H9 (cell line): ENCODE results near the gene SYCP2L. TPM values are rescaled to one million over a fixed set of nuclear protein-coding genes. Genes with fewer than 3 reads are reported as not detected.
"Not testable (repeated sequence)": the region's sequence is repeated elsewhere in the genome, so short reads cannot be mapped to it uniquely, and the experiment has no call there.

Experiments
- DNase-seq: peaks from one replicate; pipeline ENCODE4 v3.0.0-alpha.2; 2017
- H2AFZ ChIP-seq: one replicate; pipeline ENCODE4 v1.6.1; 2013; ENCODE audit warnings: mild to moderate bottlenecking, low read length, control low read depth, moderate library complexity
- H2AK5ac ChIP-seq: 2 replicates; pipeline ENCODE4 v1.6.1; 2013; ENCODE audit warnings: low read length, control low read depth, mixed read lengths; ENCODE audit not compliant: insufficient read length
- H2BK120ac ChIP-seq: one replicate; pipeline ENCODE4 v1.6.1; 2013; ENCODE audit warnings: low read depth, mild to moderate bottlenecking, low read length, control low read depth, inconsistent platforms; ENCODE audit not compliant: poor library complexity, severe bottlenecking
- H2BK12ac ChIP-seq: 2 replicates; pipeline ENCODE4 v1.6.1; 2013; ENCODE audit warnings: low read length, control low read depth, mixed read lengths, low read depth; ENCODE audit not compliant: insufficient read length
- H2BK15ac ChIP-seq: 2 replicates; pipeline ENCODE4 v1.6.1; 2013; ENCODE audit warnings: low read depth, low read length, control low read depth
- H2BK20ac ChIP-seq: one replicate; pipeline ENCODE4 v1.6.1; 2013; ENCODE audit warnings: low read depth, mild to moderate bottlenecking, low read length, control low read depth, inconsistent platforms; ENCODE audit not compliant: poor library complexity, severe bottlenecking
- H2BK5ac ChIP-seq: 2 replicates; pipeline ENCODE4 v1.6.1; 2013; ENCODE audit warnings: low read length, control low read depth, mixed read lengths; ENCODE audit not compliant: insufficient read length
- H3K14ac ChIP-seq: 2 replicates; pipeline ENCODE4 v1.6.1; 2013; ENCODE audit warnings: low read length, control low read depth; ENCODE audit not compliant: insufficient read depth
- H3K18ac ChIP-seq: 2 replicates; pipeline ENCODE4 v1.6.1; 2013; ENCODE audit warnings: low read depth, mild to moderate bottlenecking, mixed read lengths, low read length, control low read depth; ENCODE audit not compliant: insufficient read length
- H3K23ac ChIP-seq: 2 replicates; pipeline ENCODE4 v1.6.1; 2013; ENCODE audit warnings: low read length, control low read depth, mixed read lengths, low read depth; ENCODE audit not compliant: insufficient read length
- H3K23me2 ChIP-seq: 2 replicates; pipeline ENCODE4 v1.6.1; 2013; ENCODE audit warnings: low read depth, mild to moderate bottlenecking, mixed read lengths, low read length, control low read depth; ENCODE audit not compliant: insufficient read length, poor library complexity, severe bottlenecking
- H3K27ac ChIP-seq: 2 replicates; pipeline ENCODE4 v1.5.1; 2013; ENCODE audit warnings: low read length, control low read depth, mixed read lengths, low read depth; ENCODE audit not compliant: insufficient read length
- H3K27me3 ChIP-seq: 2 replicates; pipeline ENCODE4 v1.6.1; 2013; ENCODE audit warnings: low read length, control low read depth, inconsistent platforms; ENCODE audit not compliant: insufficient read depth
- H3K4ac ChIP-seq: 2 replicates; pipeline ENCODE4 v1.6.1; 2013; ENCODE audit warnings: low read depth, mild to moderate bottlenecking, control low read depth, inconsistent platforms, low read length, moderate library complexity
- H3K4me1 ChIP-seq: 2 replicates; pipeline ENCODE4 v1.6.1; 2013; ENCODE audit warnings: low read length, control low read depth, inconsistent platforms; ENCODE audit not compliant: insufficient read depth
- H3K4me2 ChIP-seq: 2 replicates; pipeline ENCODE4 v1.6.1; 2013; ENCODE audit warnings: low read length, control low read depth, mixed read lengths; ENCODE audit not compliant: insufficient read length, insufficient read depth
- H3K56ac ChIP-seq: 2 replicates; pipeline ENCODE4 v1.6.1; 2013; ENCODE audit warnings: low read depth, mild to moderate bottlenecking, mixed read lengths, low read length, control low read depth; ENCODE audit not compliant: insufficient read length
- H3K79me1 ChIP-seq: 2 replicates; pipeline ENCODE4 v1.6.1; 2013; ENCODE audit warnings: low read depth, mild to moderate bottlenecking, moderate library complexity, low read length, control low read depth, inconsistent platforms; ENCODE audit not compliant: insufficient read depth, poor library complexity, severe bottlenecking
- H3K79me2 ChIP-seq: 2 replicates; pipeline ENCODE4 v1.6.1; 2013; ENCODE audit warnings: low read length, control low read depth, inconsistent platforms; ENCODE audit not compliant: insufficient read depth
- H3K9ac ChIP-seq: 2 replicates; pipeline ENCODE4 v1.6.1; 2013; ENCODE audit warnings: low read length, control low read depth, mixed read lengths; ENCODE audit not compliant: insufficient read length; ENCODE audit errors: extremely low read depth
- H3K9me3 ChIP-seq: one replicate; pipeline ENCODE4 v1.6.1; 2013; ENCODE audit warnings: low read depth, low read length, inconsistent platforms; ENCODE audit not compliant: control insufficient read depth
- H3T11ph ChIP-seq: one replicate; pipeline ENCODE4 v1.6.1; 2013; ENCODE audit warnings: mild to moderate bottlenecking, low read length, control low read depth, inconsistent platforms
- H4K20me1 ChIP-seq: one replicate; pipeline ENCODE4 v1.6.1; 2013; ENCODE audit not compliant: control insufficient read depth, insufficient read length, insufficient read depth
- H4K5ac ChIP-seq: 2 replicates; pipeline ENCODE4 v1.6.1; 2013; ENCODE audit warnings: low read depth, mild to moderate bottlenecking, mixed read lengths, low read length, control low read depth; ENCODE audit not compliant: insufficient read length
- H4K8ac ChIP-seq: replicated peaks from 2 replicates; pipeline ENCODE4 v1.6.1; 2013; ENCODE audit warnings: low read length, control low read depth, mixed read lengths, low read depth; ENCODE audit not compliant: insufficient read length
- H4K91ac ChIP-seq: 2 replicates; pipeline ENCODE4 v1.6.1; 2013; ENCODE audit warnings: low read depth, mild to moderate bottlenecking, moderate library complexity, mixed read lengths, low read length, control low read depth; ENCODE audit not compliant: insufficient read length
- H3K27ac Mint-ChIP-seq, 3 experiments: 2 replicates in 2 of 3; 3 replicates in 1 of 3; pipeline ENCODE4 v1.8.0; 2020 to 2021; ENCODE audit warnings: mixed read lengths in 3 of 3, mild to moderate bottlenecking in 1 of 3, moderate library complexity in 1 of 3
- H3K27me3 Mint-ChIP-seq: 2 replicates; pipeline ENCODE4 v1.8.0; 2021; ENCODE audit warnings: low read depth, mild to moderate bottlenecking, moderate library complexity, mixed read lengths
- H3K36me3 Mint-ChIP-seq, 3 experiments: 2 replicates in 2 of 3; 3 replicates in 1 of 3; pipeline ENCODE4 v1.8.0; 2020 to 2021; ENCODE audit warnings: low read depth in 3 of 3, mixed read lengths in 3 of 3; ENCODE audit not compliant: insufficient read depth in 1 of 3
- H3K4me1 Mint-ChIP-seq, 2 experiments: 2 replicates each; pipeline ENCODE4 v1.8.0; 2020; ENCODE audit warnings: mixed read lengths in 2 of 2
- H3K4me3 Mint-ChIP-seq, 2 experiments: 2 replicates in 1 of 2; 3 replicates in 1 of 2; pipeline ENCODE4 v1.8.0; 2020 to 2021; ENCODE audit warnings: mild to moderate bottlenecking in 2 of 2, mixed read lengths in 2 of 2, moderate library complexity in 1 of 2
- H3K9me3 Mint-ChIP-seq, 2 experiments: 2 replicates in 1 of 2; 3 replicates in 1 of 2; pipeline ENCODE4 v1.8.0; 2020; ENCODE audit warnings: mild to moderate bottlenecking in 2 of 2, mixed read lengths in 2 of 2, moderate library complexity in 1 of 2
- WGBS: extraction: QIAGEN DNeasy Blood & Tissue Kit; methylation state at CpG from one replicate; pipeline ENCODE4 v1.1.7; 2013; ENCODE audit warnings: missing lambda C conversion rate, low lambda C conversion rate, mixed read lengths; ENCODE audit not compliant: insufficient read length; ENCODE audit errors: extremely low coverage; 5-methylcytosine and 5-hydroxymethylcytosine counted together
- total RNA-seq: library from RNA; stranded (reverse); gene quantifications from 2 replicates; pipeline ENCODE4 v1.2.1, GENCODE V29; 2021
- TF ChIP-seq, protein P1 (sequence below): fragments of 200-600 bp; sonication (generic); conservative IDR thresholded peaks from 3 replicates; pipeline ENCODE4 v1.8.0; 2021; ENCODE audit warnings: antibody characterized with exemption, mild to moderate bottlenecking

The SYCP2L gene
- total RNA-seq, 1 experiment from 2014 or later: 3.5 TPM

DNA sequence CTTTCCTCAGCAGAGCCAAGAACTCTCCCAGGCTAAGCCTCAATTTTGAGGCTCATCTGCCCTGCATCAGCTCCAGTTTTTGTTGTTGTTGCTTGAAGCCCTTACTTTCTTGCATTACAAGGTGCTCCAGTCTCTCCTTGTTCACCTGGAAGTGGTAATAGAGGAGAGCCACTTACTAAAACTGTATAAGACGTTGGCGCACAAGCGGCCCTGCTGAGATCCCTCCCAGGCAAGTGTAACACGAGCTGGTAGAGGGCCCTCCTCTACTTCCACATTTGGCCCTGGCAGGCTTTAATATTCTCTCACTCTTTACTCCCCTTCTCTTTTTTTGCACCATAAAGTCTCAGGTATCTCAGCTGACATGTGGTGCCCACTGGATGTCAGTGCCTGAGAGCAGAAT, 24.5 kb upstream of the SYCP2L start:
- Histone ChIP-seq H2BK120ac (no peak overlapping the region), H3K4me2 (no peak overlapping the region), H3K27ac (no peak overlapping the region), H3K9me3 (no peaks in the 10 kb centered on the region), H3K56ac (no peak overlapping the region), H4K20me1 (no peaks in the 10 kb centered on the region), H3K14ac (no peak overlapping the region), H4K8ac (no peak overlapping the region), H3K27me3 (no peaks in the 10 kb centered on the region), H3K23ac (no peak overlapping the region), H2BK15ac (no peak overlapping the region), H2BK20ac (no peak overlapping the region), H3K18ac (no peak overlapping the region), H3K79me1 (no peaks in the 10 kb centered on the region), H3K4me1 (no peaks in the 10 kb centered on the region), H2BK5ac (no peak overlapping the region), H3K4ac (no peak overlapping the region), H3K79me2 (no peaks in the 10 kb centered on the region), H2AFZ (no peak overlapping the region), H4K5ac (no peak overlapping the region), H2AK5ac (no peak overlapping the region), H4K91ac (no peak overlapping the region), H2BK12ac (no peak overlapping the region), H3K9ac (no peak overlapping the region), H3T11ph (no peak overlapping the region), H3K23me2 (no peaks in the 10 kb centered on the region)
- TF ChIP-seq, protein P1, sequence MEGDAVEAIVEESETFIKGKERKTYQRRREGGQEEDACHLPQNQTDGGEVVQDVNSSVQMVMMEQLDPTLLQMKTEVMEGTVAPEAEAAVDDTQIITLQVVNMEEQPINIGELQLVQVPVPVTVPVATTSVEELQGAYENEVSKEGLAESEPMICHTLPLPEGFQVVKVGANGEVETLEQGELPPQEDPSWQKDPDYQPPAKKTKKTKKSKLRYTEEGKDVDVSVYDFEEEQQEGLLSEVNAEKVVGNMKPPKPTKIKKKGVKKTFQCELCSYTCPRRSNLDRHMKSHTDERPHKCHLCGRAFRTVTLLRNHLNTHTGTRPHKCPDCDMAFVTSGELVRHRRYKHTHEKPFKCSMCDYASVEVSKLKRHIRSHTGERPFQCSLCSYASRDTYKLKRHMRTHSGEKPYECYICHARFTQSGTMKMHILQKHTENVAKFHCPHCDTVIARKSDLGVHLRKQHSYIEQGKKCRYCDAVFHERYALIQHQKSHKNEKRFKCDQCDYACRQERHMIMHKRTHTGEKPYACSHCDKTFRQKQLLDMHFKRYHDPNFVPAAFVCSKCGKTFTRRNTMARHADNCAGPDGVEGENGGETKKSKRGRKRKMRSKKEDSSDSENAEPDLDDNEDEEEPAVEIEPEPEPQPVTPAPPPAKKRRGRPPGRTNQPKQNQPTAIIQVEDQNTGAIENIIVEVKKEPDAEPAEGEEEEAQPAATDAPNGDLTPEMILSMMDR: no peak
- H3K36me3 Mint-ChIP-seq: no peaks in the 10 kb centered on the region
- H3K27ac Mint-ChIP-seq: no peak overlapping the region
- H3K27me3 Mint-ChIP-seq: no peaks in the 10 kb centered on the region; the same call in 1 of the 2 replicates
- H3K9me3 Mint-ChIP-seq: peaks cover 0 to 3% of the 10 kb centered on the region in 2 experiments; a peak in 1 of 5 replicates
- no peak overlapping the region for H3K4me3 Mint-ChIP-seq
- H3K4me1 Mint-ChIP-seq: peaks cover 2 to 5% of the 10 kb centered on the region in 2 experiments
- no peak for DNase-seq
- WGBS: no CpG with 5 or more reads among the region's 4 CpGs

DNA sequence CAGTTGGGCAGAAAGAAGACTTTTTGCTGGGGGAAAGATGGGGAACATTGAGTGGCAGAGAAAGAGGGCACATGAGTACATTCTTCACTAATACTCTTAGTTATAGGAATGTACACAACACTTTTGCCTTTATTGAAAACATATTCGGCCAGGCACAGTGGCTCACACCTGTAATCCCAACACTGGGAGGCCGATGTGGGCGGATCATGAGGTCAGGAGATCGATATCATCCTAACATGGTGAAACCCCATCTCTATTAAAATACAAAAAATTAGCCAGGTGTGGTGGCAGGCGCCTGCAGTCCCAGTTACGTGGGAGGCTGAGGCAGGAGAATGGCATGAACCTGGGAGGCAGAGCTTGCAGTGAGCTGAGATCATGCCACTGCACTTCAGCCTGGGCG, 23.8 kb upstream of the SYCP2L start:
- not testable (repeated sequence) for DNase-seq, H2BK15ac ChIP-seq, H4K5ac ChIP-seq, H3K14ac ChIP-seq, H3K27ac Mint-ChIP-seq, H3K4me2 ChIP-seq, H3K79me1 ChIP-seq, H2AK5ac ChIP-seq, H3K27ac ChIP-seq, H2BK120ac ChIP-seq, H2BK5ac ChIP-seq, H3K27me3 Mint-ChIP-seq, H2AFZ ChIP-seq, H2BK12ac ChIP-seq, H3K4me3 Mint-ChIP-seq, H3K4ac ChIP-seq, H3K9me3 Mint-ChIP-seq, H4K91ac ChIP-seq, H3K56ac ChIP-seq, H2BK20ac ChIP-seq, H3K4me1 Mint-ChIP-seq, H3K9me3 ChIP-seq, H3K27me3 ChIP-seq, H4K20me1 ChIP-seq, H4K8ac ChIP-seq, H3K4me1 ChIP-seq, H3K23ac ChIP-seq, H3K79me2 ChIP-seq, H3T11ph ChIP-seq, H3K9ac ChIP-seq, H3K23me2 ChIP-seq, H3K36me3 Mint-ChIP-seq, H3K18ac ChIP-seq
- no CpG with 5 or more reads among the region's 7 CpGs for WGBS
